ENCODE results near the gene SLC44A4. TPM values are rescaled to one million over a fixed set of nuclear protein-coding genes. Genes with fewer than 3 reads are reported as not detected.

The SLC44A4 gene
- total RNA-seq (2012; rRNA removed) = under 0.01 TPM in 2 replicates

DNA sequence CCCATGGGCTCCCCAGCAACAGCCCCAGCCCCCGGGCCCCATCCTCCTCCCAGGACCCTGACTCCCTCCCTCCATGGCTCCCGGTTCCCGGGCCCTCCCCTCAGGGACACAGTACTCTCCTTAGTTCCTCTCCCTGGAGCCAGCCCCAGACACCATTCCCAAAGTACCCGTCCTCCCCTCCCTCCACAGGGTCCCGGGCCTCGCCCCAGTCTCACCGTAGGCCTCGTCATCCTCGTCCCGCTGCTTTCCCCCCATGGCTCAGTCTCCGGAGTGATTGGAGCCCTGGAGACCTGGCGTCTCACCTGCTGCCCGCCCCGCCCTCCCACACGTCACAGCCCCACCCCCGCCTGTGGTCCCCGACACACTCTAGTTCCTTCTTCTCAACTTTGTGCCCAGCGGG, at the start of gene SLC44A4:
TSS of gene SLC44A4 (minus strand) at position 272 of the 400 bp plus-strand sequence. CDS start at position 255, 17 bp downstream.
- H3K4me3 ChIP-seq (ENCODE audit: low read length) = no peak within 1 kb of the TSS
- no peaks in the 10 kb centered on the region for H3K4me1 ChIP-seq (ENCODE audit: control insufficient read depth, insufficient read depth, low read length)
- peaks cover 37% of the 10 kb centered on the region for H3K36me3 ChIP-seq (ENCODE audit: insufficient read depth, low read length)
- H3K27me3 ChIP-seq (ENCODE audit: control insufficient read depth, insufficient read depth, low read length) = no peaks in the 10 kb centered on the region
- no peak within 1 kb of the TSS for H3K9ac ChIP-seq (ENCODE audit: low read depth, low read length)
- H3K4me2 ChIP-seq (ENCODE audit: low read length) = no peak within 1 kb of the TSS
- H3K9me3 ChIP-seq (replicated peaks; ENCODE audit: low read length) = no peaks in the 10 kb centered on the region

DNA sequence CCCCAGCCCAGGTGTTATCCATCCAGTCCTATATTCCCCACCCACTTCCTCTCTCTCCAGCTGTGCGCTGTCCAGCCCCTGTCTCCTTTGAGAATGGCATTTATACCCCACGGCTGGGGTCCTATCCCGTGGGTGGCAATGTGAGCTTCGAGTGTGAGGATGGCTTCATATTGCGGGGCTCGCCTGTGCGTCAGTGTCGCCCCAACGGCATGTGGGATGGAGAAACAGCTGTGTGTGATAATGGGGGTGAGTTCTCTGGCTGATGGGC, 49.8 kb upstream of the SLC44A4 start:
- Histone ChIP-seq H3K9ac (ENCODE audit: low read depth, low read length) (no peak overlapping the region), H3K4me3 (ENCODE audit: low read length) (no peak overlapping the region), H3K4me1 (ENCODE audit: control insufficient read depth, insufficient read depth, low read length) (peaks cover 8% of the 10 kb centered on the region), H3K9me3 (replicated peaks; ENCODE audit: low read length) (no peaks in the 10 kb centered on the region), H3K27me3 (ENCODE audit: control insufficient read depth, insufficient read depth, low read length) (peaks cover 6% of the 10 kb centered on the region), H3K4me2 (ENCODE audit: low read length) (no peak overlapping the region), H3K36me3 (ENCODE audit: insufficient read depth, low read length) (no peaks in the 10 kb centered on the region)

GRCh38 chr6:31927863-31928671, 49.3 kb upstream of the SLC44A4 start:
- Histone ChIP-seq H3K9ac (ENCODE audit: low read depth, low read length) (no peak overlapping the region), H3K27me3 (ENCODE audit: control insufficient read depth, insufficient read depth, low read length) (peaks cover under 1% of the 10 kb centered on the region), H3K36me3 (ENCODE audit: insufficient read depth, low read length) (no peaks in the 10 kb centered on the region), H3K9me3 (replicated peaks; ENCODE audit: low read length) (no peaks in the 10 kb centered on the region), H3K4me1 (ENCODE audit: control insufficient read depth, insufficient read depth, low read length) (peaks cover 8% of the 10 kb centered on the region), H3K4me3 (ENCODE audit: low read length) (no peak overlapping the region), H3K4me2 (ENCODE audit: low read length) (no peak overlapping the region)

DNA sequence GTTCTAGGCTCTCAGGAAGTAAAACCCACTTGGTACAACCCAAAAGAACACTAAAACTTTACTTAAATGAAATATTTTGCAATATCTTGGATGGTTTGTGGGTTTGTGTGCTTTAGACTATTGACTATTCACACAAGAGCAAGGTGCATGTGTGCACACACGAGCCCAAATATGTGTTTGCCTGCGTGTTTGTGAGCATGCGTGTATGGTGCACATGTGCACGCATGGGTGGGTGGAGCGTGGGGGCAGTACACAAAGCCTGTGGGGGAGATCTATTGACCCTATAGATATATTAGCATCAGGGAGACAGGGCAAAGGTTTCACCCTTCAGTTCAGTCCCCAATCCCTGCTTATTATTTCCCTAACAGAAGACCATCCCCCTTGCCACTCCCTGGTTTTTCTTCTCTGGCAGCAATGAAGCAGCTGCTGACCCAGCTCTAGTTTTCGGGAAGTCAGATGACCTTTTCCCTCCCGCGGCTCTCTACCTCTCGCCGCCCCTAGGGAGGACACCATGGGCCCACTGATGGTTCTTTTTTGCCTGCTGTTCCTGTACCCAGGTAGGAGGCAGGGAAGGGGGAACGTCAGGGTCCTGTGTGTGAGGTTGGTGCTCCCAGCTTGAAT, 48.6 kb upstream of the SLC44A4 start, which contains the start of gene C2:
TSS of gene C2 (plus strand) at position 476 of the 621 bp plus-strand sequence. CDS start at position 512, 36 bp downstream.
- Histone ChIP-seq H3K36me3 (ENCODE audit: insufficient read depth, low read length) (no peaks in the 10 kb centered on the region), H3K4me3 (ENCODE audit: low read length) (no peak within 1 kb of the TSS), H3K9me3 (replicated peaks; ENCODE audit: low read length) (no peaks in the 10 kb centered on the region), H3K27me3 (ENCODE audit: control insufficient read depth, insufficient read depth, low read length) (no peaks in the 10 kb centered on the region), H3K9ac (ENCODE audit: low read depth, low read length) (no peak within 1 kb of the TSS), H3K4me1 (ENCODE audit: control insufficient read depth, insufficient read depth, low read length) (peaks cover 8% of the 10 kb centered on the region), H3K4me2 (ENCODE audit: low read length) (no peak within 1 kb of the TSS)

- Histone ChIP-seq H3K4me2 (ENCODE audit: low read length) (no peak overlapping the region), H3K9me3 (replicated peaks; ENCODE audit: low read length) (no peaks in the 10 kb centered on the region), H3K36me3 (ENCODE audit: insufficient read depth, low read length) (no peaks in the 10 kb centered on the region), H3K27me3 (ENCODE audit: control insufficient read depth, insufficient read depth, low read length) (no peaks in the 10 kb centered on the region), H3K4me3 (ENCODE audit: low read length) (no peak overlapping the region), H3K4me1 (ENCODE audit: control insufficient read depth, insufficient read depth, low read length) (peaks cover 12% of the 10 kb centered on the region), H3K9ac (ENCODE audit: low read depth, low read length) (no peak overlapping the region)
Observed at GRCh38 chr6:31922942-31923341, 44.1 kb upstream of the SLC44A4 start.

DNA sequence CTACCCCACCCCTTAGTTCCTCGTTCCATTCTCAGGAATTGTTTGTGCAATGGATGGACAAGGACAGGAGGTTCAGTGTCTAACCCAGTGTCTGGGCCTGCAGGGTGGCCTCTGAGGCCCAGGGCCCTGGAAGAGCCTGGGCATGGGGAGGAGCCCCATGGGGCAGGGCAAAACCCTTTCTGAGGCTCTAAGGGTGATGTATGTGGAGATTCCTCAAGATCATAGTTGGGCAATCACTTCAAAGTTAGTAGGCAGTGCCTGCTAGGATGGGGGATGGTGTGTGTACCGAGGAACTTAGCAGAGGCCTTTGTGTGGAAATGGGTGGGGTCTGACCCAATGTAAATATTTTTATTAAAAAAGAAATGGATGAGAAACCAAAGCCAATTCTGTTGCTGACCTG, 42.0 kb upstream of the SLC44A4 start:
- no peak overlapping the region for H3K9ac ChIP-seq (ENCODE audit: low read depth, low read length)
- no peak overlapping the region for H3K4me2 ChIP-seq (ENCODE audit: low read length)
- H3K27me3 ChIP-seq (ENCODE audit: control insufficient read depth, insufficient read depth, low read length) = no peaks in the 10 kb centered on the region
- no peaks in the 10 kb centered on the region for H3K9me3 ChIP-seq (replicated peaks; ENCODE audit: low read length)
- no peaks in the 10 kb centered on the region for H3K36me3 ChIP-seq (ENCODE audit: insufficient read depth, low read length)
- H3K4me3 ChIP-seq (ENCODE audit: low read length) = no peak overlapping the region
- peaks cover 4% of the 10 kb centered on the region for H3K4me1 ChIP-seq (ENCODE audit: control insufficient read depth, insufficient read depth, low read length)

- H3K27me3 ChIP-seq (ENCODE audit: control insufficient read depth, insufficient read depth, low read length) = no peaks in the 10 kb centered on the region
- no peaks in the 10 kb centered on the region for H3K9me3 ChIP-seq (replicated peaks; ENCODE audit: low read length)
- H3K36me3 ChIP-seq (ENCODE audit: insufficient read depth, low read length) = no peaks in the 10 kb centered on the region
- H3K4me2 ChIP-seq (ENCODE audit: low read length) = no peak overlapping the region
- H3K4me3 ChIP-seq (ENCODE audit: low read length) = no peak overlapping the region
- H3K4me1 ChIP-seq (ENCODE audit: control insufficient read depth, insufficient read depth, low read length) = peaks cover 4% of the 10 kb centered on the region
- H3K9ac ChIP-seq (ENCODE audit: low read depth, low read length) = no peak overlapping the region
Observed at GRCh38 chr6:31919624-31920303, 41.0 kb upstream of the SLC44A4 start.

DNA sequence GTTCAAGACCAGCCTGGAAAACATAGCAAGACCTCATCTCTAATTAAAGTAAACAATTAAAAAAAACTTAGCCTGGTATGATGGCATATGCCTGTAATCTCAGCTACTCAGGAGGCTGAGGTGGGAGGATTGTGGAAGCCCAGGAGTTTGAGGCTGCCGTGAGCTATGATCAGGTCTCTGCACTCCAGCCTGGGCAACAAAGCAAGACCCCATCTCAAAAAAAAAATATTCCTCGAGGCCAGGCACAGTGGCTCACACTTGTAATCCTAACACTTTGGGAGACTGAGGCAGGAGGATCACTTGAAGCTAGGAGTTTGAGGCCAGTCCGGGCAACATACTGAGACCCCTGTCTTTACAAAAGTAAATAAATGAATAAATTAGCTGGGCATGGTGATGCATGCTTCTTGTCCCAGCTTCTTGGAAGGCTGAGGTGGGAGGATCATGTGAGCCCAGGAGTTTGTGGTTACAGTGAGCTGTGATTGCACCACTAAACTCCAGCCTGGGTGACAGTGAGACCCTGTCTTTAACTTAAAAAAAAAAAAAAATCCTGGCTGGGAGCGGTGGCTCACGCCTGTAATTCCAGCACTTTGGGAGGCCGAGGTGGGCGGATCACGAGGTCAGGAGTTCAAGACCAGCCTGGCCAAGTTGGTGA, 39.4 kb upstream of the SLC44A4 start:
- Histone ChIP-seq H3K36me3 (ENCODE audit: insufficient read depth, low read length) (no peaks in the 10 kb centered on the region), H3K27me3 (ENCODE audit: control insufficient read depth, insufficient read depth, low read length) (no peaks in the 10 kb centered on the region), H3K4me1 (ENCODE audit: control insufficient read depth, insufficient read depth, low read length) (peaks cover 4% of the 10 kb centered on the region), H3K9me3 (replicated peaks; ENCODE audit: low read length) (no peaks in the 10 kb centered on the region), H3K9ac (ENCODE audit: low read depth, low read length) (no peak overlapping the region), H3K4me3 (ENCODE audit: low read length) (no peak overlapping the region), H3K4me2 (ENCODE audit: low read length) (no peak overlapping the region)

DNA sequence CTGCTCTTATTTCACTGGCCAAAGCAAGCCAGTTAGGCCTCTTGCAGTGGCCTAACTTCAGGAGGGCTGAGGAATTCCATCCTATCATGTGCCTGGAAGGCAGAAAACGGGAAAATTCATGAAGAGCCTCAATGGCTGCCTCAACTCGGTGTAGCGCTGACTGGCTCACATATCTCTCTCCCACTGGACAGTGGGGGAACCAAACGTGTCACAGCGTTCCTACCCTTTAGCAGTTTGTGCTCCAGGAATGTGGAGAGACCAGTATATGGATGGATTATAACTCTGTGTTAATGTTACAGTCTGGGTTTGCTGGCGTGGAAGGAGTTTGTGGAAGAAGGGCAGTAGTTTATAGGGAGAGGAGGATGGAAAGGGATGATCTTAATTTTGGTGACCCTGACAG, 37.0 kb upstream of the SLC44A4 start:
- H3K27me3 ChIP-seq (ENCODE audit: control insufficient read depth, insufficient read depth, low read length) = no peaks in the 10 kb centered on the region
- no peak overlapping the region for H3K9ac ChIP-seq (ENCODE audit: low read depth, low read length)
- no peak overlapping the region for H3K4me3 ChIP-seq (ENCODE audit: low read length)
- H3K4me2 ChIP-seq (ENCODE audit: low read length) = no peak overlapping the region
- H3K9me3 ChIP-seq (replicated peaks; ENCODE audit: low read length) = no peaks in the 10 kb centered on the region
- H3K4me1 ChIP-seq (ENCODE audit: control insufficient read depth, insufficient read depth, low read length) = peaks cover 11% of the 10 kb centered on the region
- no peaks in the 10 kb centered on the region for H3K36me3 ChIP-seq (ENCODE audit: insufficient read depth, low read length)

DNA sequence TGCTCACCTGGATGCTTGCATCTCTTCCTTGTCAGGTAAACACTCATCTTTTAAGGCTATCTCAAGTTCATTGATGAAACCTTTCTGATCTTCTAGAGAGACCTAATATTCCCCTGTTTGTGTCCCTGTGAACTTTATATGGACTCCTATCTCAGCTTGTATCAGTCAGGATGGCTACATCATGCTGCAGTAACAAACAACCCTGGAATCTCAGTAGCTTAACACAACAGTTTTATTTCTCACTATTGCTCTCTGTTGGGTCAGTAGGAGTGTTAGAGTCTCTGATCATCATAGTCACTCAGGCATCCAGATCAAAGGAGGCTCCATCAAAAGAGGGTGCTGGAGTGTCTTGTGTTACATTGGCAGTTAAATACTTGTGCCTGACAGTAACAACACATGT, 36.6 kb upstream of the SLC44A4 start:
- Histone ChIP-seq H3K27me3 (ENCODE audit: control insufficient read depth, insufficient read depth, low read length) (no peaks in the 10 kb centered on the region), H3K9me3 (replicated peaks; ENCODE audit: low read length) (no peaks in the 10 kb centered on the region), H3K36me3 (ENCODE audit: insufficient read depth, low read length) (no peaks in the 10 kb centered on the region), H3K9ac (ENCODE audit: low read depth, low read length) (no peak overlapping the region), H3K4me3 (ENCODE audit: low read length) (no peak overlapping the region), H3K4me2 (ENCODE audit: low read length) (no peak overlapping the region), H3K4me1 (ENCODE audit: control insufficient read depth, insufficient read depth, low read length) (peaks cover 9% of the 10 kb centered on the region)

- Histone ChIP-seq H3K4me1 (ENCODE audit: control insufficient read depth, insufficient read depth, low read length) (peaks cover 35% of the 10 kb centered on the region), H3K36me3 (ENCODE audit: insufficient read depth, low read length) (no peaks in the 10 kb centered on the region), H3K27me3 (ENCODE audit: control insufficient read depth, insufficient read depth, low read length) (no peaks in the 10 kb centered on the region), H3K4me3 (ENCODE audit: low read length) (no peak overlapping the region), H3K4me2 (ENCODE audit: low read length) (no peak overlapping the region), H3K9ac (ENCODE audit: low read depth, low read length) (no peak overlapping the region), H3K9me3 (replicated peaks; ENCODE audit: low read length) (no peaks in the 10 kb centered on the region)
Observed at GRCh38 chr6:31911826-31912585, 33.2 kb upstream of the SLC44A4 start.
